BJ (cell line): ENCODE results near the gene AHI1. TPM values are rescaled to one million over a fixed set of nuclear protein-coding genes. Genes with fewer than 3 reads are reported as not detected.

Experiments used
- CTCF ChIA-PET: fragments of 350-600 bp; formaldehyde crosslinking; extraction: SDS; loops from one replicate; lab custom pipeline; 2021; ENCODE audit warnings: antibody characterized with exemption, inconsistent platforms; lab: Yijun Ruan, JAX
- POLR2A ChIA-PET: fragments of 300-600 bp; sonication (Branson Sonifier 250); formaldehyde crosslinking; extraction: SDS; loops from one replicate; lab custom pipeline; 2021; ENCODE audit warnings: antibody characterized with exemption; lab: Charles Lee
- DNase-seq: peaks from one replicate; pipeline ENCODE4 v3.0.0-alpha.2; 2011; ENCODE audit warnings: low read depth
- H3K27me3 ChIP-seq: 2 replicates; pipeline ENCODE4 v1.6.0; 2011; ENCODE audit warnings: low read length; ENCODE audit not compliant: control insufficient read depth, insufficient read depth
- H3K36me3 ChIP-seq: 2 replicates; pipeline ENCODE4 v1.5.1; 2011; ENCODE audit warnings: low read length; ENCODE audit not compliant: control insufficient read depth, insufficient read depth
- H3K4me3 ChIP-seq: 2 replicates; pipeline ENCODE4 v1.5.1; 2011; ENCODE audit warnings: low read depth, mild to moderate bottlenecking, control low read depth, low read length
- CTCF ChIP-seq: IDR thresholded peaks from 2 replicates; pipeline ENCODE4 v1.5.1; 2011; ENCODE audit warnings: low read depth, mild to moderate bottlenecking, control low read depth, inconsistent platforms, low read length, moderate library complexity; ENCODE audit not compliant: insufficient read depth
- polyA plus RNA-seq: library from polyadenylated mRNA; depleted of rRNA; stranded (reverse); fragments of >200 nt; gene quantifications from 2 replicates; pipeline ENCODE4 v1.2.3, GENCODE V29; 2011

The AHI1 gene
- polyA plus RNA-seq, 1 experiment = 7.9 TPM

- ChIA-PET POLR2A (no interaction called here), CTCF (no interaction called here)
- H3K27me3 ChIP-seq = no peaks in the 10 kb centered on the region
- no peaks in the 10 kb centered on the region for H3K36me3 ChIP-seq
- no peak overlapping the region for H3K4me3 ChIP-seq
- TF ChIP-seq CTCF = no peak
- DNase-seq = no peak
Observed at GRCh38 chr6:135281964-135282363, 215.6 kb downstream of the AHI1 start.

- ChIA-PET CTCF (interaction anchor here (0.6 kb wide), 1 partner anchor 10 kb away, joined by 3 read pairs; no protein-coding TSS in a partner anchor), POLR2A (no interaction called here)
- Histone ChIP-seq H3K4me3 (no peak overlapping the region), H3K36me3 (no peaks in the 10 kb centered on the region), H3K27me3 (no peaks in the 10 kb centered on the region)
- DNase-seq = no peak
- no peak for TF ChIP-seq CTCF
Observed at GRCh38 chr6:135281227-135281626, 216.3 kb downstream of the AHI1 start.

DNA sequence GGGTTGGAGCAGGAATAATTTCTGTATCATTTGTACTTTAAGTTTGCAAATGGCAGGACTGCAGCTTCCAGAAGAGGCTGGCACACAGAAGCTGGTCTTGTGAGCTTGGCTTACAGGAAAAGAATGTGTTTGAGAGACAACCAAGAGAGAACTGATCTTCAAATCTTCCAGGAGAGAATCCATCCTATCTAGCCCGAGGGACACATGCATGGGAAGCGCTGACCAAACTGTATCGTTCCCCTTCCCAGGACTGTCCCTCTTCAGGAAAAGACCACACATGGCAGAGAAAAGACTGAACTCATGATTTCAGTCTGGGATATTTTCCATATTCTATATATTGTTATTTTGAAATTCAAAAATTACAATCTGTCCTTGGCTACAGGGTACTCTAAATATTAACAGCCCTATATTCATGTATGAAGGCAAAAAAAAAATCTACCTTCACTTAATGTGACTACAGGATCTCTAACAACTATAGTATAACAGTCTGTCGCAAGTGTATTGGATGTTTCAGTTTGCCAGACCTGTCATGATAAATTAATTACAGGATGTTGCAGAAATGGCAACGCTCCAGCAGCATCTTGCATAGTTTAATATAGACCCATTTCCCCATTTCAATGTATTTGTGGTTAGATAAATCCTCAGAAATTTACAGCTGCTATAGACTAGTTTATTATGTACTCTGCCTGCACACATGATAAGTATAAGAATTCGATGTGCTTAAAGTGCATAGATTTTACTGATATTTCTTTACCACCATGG lies 217.0 kb downstream of the AHI1 start:
- no peak for TF ChIP-seq CTCF
- H3K27me3 ChIP-seq = no peaks in the 10 kb centered on the region
- no peak overlapping the region for H3K4me3 ChIP-seq
- DNase-seq = no peak
- ChIA-PET CTCF (interaction anchor here (0.6 kb wide), 1 partner anchor 11 kb away, joined by 3 read pairs; no protein-coding TSS in a partner anchor), POLR2A (no interaction called here)
- no peaks in the 10 kb centered on the region for H3K36me3 ChIP-seq

GRCh38 chr6:135277422-135277821 lies 220.1 kb downstream of the AHI1 start:
- H3K36me3 ChIP-seq = no peaks in the 10 kb centered on the region
- CTCF ChIA-PET = no interaction called here

More at GRCh38 chr6:135277422-135277821, 220.1 kb downstream of the AHI1 start:
- TF ChIP-seq CTCF = no peak
- no peak for DNase-seq
- Histone ChIP-seq H3K27me3 (no peaks in the 10 kb centered on the region), H3K4me3 (no peak overlapping the region)
- POLR2A ChIA-PET = interaction anchor here (0.6 kb wide), 1 partner anchor 14 kb away, joined by 9 read pairs; no protein-coding TSS in a partner anchor
